ENCODE data around the gene AGO1. TPM values are rescaled to one million over a fixed set of nuclear protein-coding genes. Genes with fewer than 3 reads are reported as not detected.
"Not testable (repeated sequence)": the region's sequence is repeated elsewhere in the genome, so short reads cannot be mapped to it uniquely, and the experiment has no call there.

The AGO1 gene
- total RNA-seq, 1 donor from 2014 or later = 24.3 TPM

DNA sequence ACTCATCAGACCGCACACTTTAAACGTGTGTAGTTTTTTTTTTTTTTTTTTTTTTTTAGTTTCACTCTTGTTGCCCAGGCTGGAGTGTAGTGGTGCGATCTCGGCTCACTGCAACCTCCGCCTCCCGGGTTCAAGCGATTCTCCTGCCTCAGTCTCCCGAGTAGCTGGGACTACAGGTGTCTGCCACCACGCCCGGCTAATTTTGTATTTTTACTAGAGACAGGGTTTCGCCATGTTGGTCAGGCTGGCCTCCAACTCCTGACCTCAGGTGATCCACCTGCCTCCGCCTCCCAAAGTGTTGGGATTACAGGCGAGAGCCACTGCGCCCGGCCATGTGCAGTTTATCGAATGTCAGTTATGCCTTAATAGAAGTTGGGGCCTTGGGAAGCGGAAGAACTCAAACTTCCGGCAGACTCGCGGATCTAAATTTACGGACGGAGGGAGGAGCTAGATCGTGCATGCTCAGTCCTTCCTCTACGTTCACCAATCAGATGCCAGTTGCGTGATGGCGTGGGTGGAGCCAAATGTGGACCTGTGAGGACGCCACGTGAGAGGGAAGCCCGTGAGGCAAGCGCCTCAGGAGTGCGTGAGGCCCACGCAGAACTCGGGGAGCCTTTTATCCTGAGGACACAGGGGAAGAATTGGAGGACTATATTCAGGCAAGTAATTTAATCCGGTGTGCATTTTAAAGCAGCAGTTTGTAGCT, 13.6 kb upstream of the AGO1 start:
- DNase-seq (ENCODE audit: low spot score) = not testable (repeated sequence)

DNA sequence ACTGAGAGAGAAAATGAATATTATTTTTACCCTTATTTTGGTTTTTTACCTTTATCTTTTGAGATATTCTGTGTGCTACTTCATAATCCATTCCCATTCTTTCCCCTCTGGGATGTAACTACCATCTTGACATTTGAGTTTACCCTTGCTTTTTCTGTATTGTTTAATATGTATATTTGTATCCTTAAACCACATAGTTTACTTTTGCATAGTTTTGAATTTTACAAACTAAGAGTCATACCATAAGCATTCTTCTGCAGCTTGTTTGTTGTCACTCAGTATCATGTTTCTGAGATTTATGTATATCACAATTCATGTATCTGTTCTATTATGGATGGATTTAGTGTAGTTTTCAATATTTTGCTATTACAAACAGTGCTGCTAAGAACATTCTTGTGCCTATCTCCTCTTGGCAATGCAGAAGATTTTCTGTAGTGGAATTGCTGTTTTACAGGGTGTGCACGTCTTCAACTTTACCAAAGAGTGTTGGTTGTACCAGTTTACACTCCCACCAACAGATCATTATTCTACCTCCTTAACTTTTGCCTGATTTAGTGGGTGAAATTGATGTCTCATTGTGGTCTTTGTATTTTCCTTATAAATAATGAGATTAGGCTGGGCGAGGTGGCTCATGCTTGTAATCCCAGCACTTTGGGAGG, 12.2 kb upstream of the AGO1 start:
- no peak for DNase-seq (ENCODE audit: low spot score)

- no peak for DNase-seq (ENCODE audit: low spot score)
Observed at GRCh38 chr1:35873243-35873750, 9.7 kb upstream of the AGO1 start.

DNA sequence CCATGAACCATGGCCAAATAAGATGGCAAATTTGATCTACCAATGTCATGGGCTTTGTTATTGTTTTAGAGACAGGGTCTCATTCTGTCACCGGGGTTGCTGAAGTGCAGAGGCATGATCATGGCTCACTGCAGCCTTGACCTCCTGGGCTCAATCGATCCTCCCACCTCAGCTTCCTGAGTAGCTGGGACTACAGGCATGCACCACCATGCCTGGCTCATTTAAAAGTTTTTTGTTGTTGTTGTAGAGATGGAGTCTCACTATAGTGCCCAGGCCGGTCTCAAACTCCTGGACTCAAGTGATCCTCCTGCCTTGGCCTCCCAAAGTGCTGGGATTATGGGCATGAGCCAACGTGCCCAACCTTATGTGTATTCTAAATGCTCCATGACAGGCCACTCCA, 8.9 kb upstream of the AGO1 start:
- not testable (repeated sequence) for DNase-seq (ENCODE audit: low spot score)

- DNase-seq (ENCODE audit: low spot score) = no peak
Observed at GRCh38 chr1:35876988-35877387, 6.0 kb upstream of the AGO1 start.

DNA sequence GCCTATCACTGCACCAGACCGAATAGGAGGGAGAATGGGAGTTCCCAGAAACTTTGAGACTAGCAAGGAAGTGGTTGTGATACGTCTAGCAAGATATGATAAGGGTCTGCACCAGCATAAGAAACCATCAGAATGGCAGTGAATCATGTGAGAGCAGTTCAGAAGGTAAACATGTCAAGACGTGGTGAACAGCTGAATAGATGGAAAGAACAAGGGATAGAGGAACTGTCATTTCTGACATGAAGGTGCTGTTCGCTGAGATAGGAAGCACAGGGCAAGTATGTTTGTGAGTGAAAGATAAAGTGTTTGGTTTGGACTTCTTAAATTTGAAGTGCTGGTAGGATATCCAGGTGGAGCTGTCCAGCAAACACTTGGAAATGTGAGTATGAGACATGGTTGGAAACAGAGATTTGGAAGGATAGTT, 1.1 kb upstream of the AGO1 start:
- DNase-seq (ENCODE audit: low spot score) = no peak

DNA sequence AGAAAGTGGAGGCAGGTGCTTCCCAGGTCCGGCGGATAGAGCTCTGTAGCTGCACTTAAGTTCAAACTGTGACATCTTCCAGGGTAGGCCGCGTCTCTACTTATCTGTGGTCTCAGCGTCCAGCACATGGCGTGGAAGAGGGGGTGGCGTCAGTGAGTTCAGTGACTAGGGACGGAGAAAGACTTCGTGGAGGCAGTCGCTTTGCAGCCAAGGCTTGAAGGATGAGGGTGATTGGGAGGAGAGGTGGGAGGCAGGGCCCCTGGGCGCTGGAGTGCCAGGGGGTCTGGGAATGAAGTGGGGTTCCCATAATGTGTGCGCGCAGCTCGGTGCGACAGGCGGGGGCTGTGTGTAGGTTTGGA, 444 bp upstream of the AGO1 start:
- no peak for DNase-seq (ENCODE audit: low spot score)

DNA sequence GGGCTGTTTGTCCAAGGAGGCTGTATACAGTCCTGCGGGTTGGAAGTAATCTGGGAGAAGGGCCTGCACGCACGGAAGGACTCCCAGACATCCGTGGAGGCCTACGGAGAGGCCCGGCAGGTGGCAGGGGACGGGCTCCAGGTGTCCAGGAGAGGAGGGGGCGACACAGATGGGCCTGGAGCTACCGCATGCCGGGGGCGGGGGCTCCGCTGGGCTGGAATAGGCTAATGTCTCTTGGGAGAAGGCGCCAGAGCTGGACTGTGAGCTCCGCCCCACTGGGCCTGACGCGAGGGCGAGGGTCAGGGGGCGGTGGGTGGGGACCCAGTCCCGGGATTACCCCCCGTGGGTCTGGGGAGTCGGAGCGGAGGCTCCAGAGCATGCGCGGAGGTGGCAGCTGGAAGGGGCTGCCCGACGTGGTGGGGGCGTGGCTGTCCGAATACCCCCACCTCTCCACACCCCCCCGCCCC, 659 bp downstream of the AGO1 start:
- no peak for DNase-seq (ENCODE audit: low spot score)

- DNase-seq (ENCODE audit: low spot score) = no peak
Observed at GRCh38 chr1:35884934-35885333, 1.9 kb downstream of the AGO1 start.

DNA sequence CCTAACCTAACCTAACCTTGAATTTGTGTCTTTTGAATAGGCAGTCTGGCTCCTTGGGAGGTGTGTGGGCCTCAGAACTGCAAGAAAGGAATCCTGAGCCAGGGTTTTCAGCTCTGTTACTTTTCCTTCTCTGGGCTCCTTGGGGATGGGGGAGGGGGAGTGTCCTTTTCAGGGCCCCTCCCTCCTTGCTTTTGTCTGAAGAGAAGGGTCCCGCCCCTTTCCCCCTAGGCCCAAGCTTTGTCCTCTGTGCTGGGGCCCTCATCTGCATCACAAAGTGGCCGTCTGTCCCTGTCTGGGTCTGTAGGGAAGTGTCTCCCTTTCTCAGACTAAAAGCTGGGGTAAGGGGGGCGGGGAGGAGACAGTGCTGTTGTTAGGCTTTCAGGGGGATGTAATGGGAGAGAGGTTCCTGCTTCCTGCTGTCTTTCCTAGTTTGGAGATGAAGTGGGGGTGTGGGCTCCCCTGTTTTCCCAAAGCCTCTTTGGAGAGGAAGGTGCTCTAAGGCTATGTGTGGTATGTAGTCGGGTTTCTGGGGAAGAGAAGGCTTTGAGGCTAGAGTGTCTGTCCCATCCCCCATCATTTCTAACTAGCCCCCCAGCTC, 3.1 kb downstream of the AGO1 start:
- no peak for DNase-seq (ENCODE audit: low spot score)

GRCh38 chr1:35886577-35887431, 3.8 kb downstream of the AGO1 start:
- DNase-seq (ENCODE audit: low spot score) = no peak

GRCh38 chr1:35887508-35887907, 4.5 kb downstream of the AGO1 start:
- DNase-seq (ENCODE audit: low spot score) = no peak

GRCh38 chr1:35888255-35888654, 5.2 kb downstream of the AGO1 start:
- no peak for DNase-seq (ENCODE audit: low spot score)

- not testable (repeated sequence) for DNase-seq (ENCODE audit: low spot score)
Observed at GRCh38 chr1:35888981-35889380, 6.0 kb downstream of the AGO1 start.

- DNase-seq (ENCODE audit: low spot score) = no peak
Observed at GRCh38 chr1:35893051-35893879, 10.3 kb downstream of the AGO1 start.

GRCh38 chr1:35894183-35894582, 11.2 kb downstream of the AGO1 start:
- DNase-seq (ENCODE audit: low spot score) = no peak

- DNase-seq (ENCODE audit: low spot score) = no peak
Observed at GRCh38 chr1:35894656-35895055, 11.6 kb downstream of the AGO1 start.

DNA sequence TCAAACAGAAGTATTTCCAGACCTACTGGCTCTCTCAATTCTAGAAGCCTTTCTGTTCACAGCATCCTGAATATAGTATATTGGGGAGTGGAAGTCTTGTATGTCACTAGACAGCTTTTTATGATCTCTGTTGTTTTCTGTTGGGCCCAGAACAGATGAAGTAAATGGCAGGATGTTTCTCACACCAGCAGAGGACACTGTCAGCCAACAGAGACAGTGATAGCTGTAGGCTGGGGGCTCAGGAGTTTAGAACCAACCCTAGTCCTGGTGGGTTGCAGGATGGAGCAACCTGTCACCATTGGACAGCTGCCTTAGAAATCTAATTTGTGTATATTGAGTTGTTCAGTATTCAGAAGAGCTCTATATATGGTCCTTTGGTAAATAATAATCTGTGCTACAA, 16.9 kb downstream of the AGO1 start:
- no peak for DNase-seq (ENCODE audit: low spot score)

- DNase-seq (ENCODE audit: low spot score) = no peak
Observed at GRCh38 chr1:35901235-35901634, 18.2 kb downstream of the AGO1 start.

- no peak for DNase-seq (ENCODE audit: low spot score)
Observed at GRCh38 chr1:35902671-35903070, 19.7 kb downstream of the AGO1 start.

DNA sequence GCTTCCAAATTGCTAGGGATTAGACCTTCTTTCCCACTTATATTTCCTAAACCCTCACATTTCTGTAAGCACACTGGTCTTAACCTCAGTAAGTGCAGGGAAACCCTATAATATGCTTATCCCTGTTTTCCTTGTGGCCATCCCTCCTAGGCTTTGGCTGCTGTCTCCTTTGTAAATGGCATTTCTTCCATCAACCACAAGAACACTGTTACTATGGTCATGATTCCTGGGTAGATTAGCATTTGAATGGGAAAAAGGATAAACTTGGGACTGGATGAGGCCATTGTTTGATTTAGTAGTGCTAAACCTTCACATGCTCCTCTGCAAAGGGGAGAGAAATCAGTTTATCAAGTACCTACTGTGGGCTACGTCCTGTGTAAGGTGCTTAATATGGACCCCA, 31.7 kb downstream of the AGO1 start:
- DNase-seq (ENCODE audit: low spot score) = no peak

Measured in mesenteric fat pad (tissue), 1 donor.